Heart left ventricle (tissue), 13 donors: ENCODE results near the gene FNBP1.

Experiments used
- CTCF ChIP-seq, 12 donors: fragments of 200-600 bp; sonication (generic) in 4 of 12; IDR thresholded peaks; one replicate each; pipeline versions ENCODE4 v1.5.0 to v1.8.0; 2018 to 2022; ENCODE audit warnings: antibody characterized with exemption in 12 of 12, mild to moderate bottlenecking in 5 of 12
- POLR2A ChIP-seq, 2 donors: fragments of 450-650 bp; IDR thresholded peaks; one replicate each; pipeline ENCODE4 v1.6.1; 2017; ENCODE audit warnings: antibody characterized with exemption in 2 of 2, mild to moderate bottlenecking in 2 of 2, moderate library complexity in 2 of 2
- donor health status: ischemic (EF 13 %, LVEDD 7.1; RV severe dilation, severe dysfunction).
- donor health status: DM: no; HTN: yes; CAD: no.
- donor health status: DM: no; HTN: no; CAD: no.
- donor health status: ischemic (EF 25% LVEDD 6.9; RV normal size, moderate dysfunction).
- donor health status: ischemic (EF 25% LVEDD 5.7; RV mildly dilated, moderate dysfunction).
- donor health status: ischemic (EF 35%, LVEDD 5.7; RV mildly dilated, moderate dysfunction).
- donor health status: nonischemic (EF 11% LVEDD 7.7; RV severe dilation, severe dysfunction).
- donor health status: DM: yes; HTN: yes; CAD: no.
- donor health status: PGD.
- donor health status: ischemic (EF 29% LVEDD 5.4; RV normal size, mild dysfunction).
- donor health status: nonischemic (EF 23%, LVEDD 6.1; RV moderate dilation, normal function).

GRCh38 chr9:129990269-129991010 is 52.5 kb downstream of the FNBP1 start:
- TF ChIP-seq CTCF (IDR thresholded peaks at IDR 0.05) (no peak), POLR2A (IDR thresholded peaks at IDR 0.05) (no peak)
